IPS-18a (cell line): ENCODE results near the gene CC2D1A.

Experiments
- H3K27ac ChIP-seq: one replicate; pipeline ENCODE4 v1.5.1; 2013; ENCODE audit warnings: low read length
- H3K27me3 ChIP-seq: one replicate; pipeline ENCODE4 v1.6.1; 2013; ENCODE audit warnings: mild to moderate bottlenecking, low read length; ENCODE audit not compliant: control insufficient read depth, insufficient read depth
- H3K36me3 ChIP-seq: one replicate; pipeline ENCODE4 v1.6.1; 2013; ENCODE audit warnings: low read depth, low read length; ENCODE audit not compliant: control insufficient read depth
- H3K4me1 ChIP-seq: one replicate; pipeline ENCODE4 v1.6.1; 2013; ENCODE audit warnings: low read depth, low read length; ENCODE audit not compliant: control insufficient read depth
- H3K4me3 ChIP-seq: one replicate; pipeline ENCODE4 v1.5.1; 2013; ENCODE audit warnings: low read length
- H3K9ac ChIP-seq: one replicate; pipeline ENCODE4 v1.6.1; 2013; ENCODE audit warnings: mild to moderate bottlenecking, low read length, moderate library complexity
- H3K9me3 ChIP-seq: one replicate; pipeline ENCODE4 v1.6.1; 2013; ENCODE audit warnings: low read depth, low read length; ENCODE audit not compliant: control insufficient read depth

The CC2D1A gene

DNA sequence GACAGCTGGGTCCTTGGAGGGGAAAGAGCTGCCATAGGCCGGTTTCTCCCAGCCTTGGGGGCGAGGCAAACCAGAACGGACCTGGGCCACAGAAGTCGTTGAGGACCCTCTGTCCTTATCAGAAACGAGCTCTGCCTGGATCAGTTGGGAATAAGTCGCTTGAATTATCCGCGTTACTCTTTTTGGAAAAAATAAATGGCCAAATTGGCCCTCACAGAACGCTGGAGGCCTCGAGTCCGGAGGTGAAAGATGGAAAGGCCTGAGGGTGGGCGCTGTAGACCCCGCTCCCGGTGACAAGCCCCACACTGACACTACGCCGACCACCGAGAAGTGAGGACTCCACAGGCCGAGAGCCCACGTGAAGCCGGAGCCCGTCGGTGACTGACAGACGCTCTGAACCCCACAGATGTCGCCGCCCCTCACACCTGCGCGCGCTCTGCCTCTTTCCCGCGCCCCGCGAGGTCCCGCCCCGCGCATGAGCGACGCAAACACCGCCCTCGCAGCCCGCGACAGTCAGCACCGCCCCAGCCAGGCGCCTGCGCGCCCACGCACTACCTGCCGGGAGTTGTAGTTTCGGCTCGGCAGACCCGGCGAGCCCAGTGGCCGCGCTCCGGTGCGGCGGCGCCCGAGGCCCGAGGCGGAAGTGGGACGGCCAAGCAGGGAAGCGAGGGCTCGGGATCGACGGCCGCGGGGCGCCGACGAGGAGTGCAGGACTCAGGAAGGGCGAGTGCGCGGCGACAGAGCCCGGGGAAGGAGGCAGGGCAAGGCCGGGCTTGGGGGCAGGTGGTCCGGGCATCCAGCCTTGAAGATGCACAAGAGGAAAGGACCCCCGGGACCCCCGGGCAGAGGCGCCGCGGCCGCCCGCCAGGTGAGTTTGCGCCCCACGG lies at the start of gene CC2D1A, which contains the start of gene BRME1:
TSS of gene CC2D1A (plus strand) at position 568 of the 887 bp plus-strand sequence. CDS start at position 809, 241 bp downstream.
TSS of gene BRME1 (minus strand) at position 484 of the 887 bp plus-strand sequence. CDS start 1,225 bp downstream, outside the sequence.
- Histone ChIP-seq H3K4me1 (no peaks in the 10 kb centered on the region), H3K36me3 (peaks cover 7% of the 10 kb centered on the region), H3K4me3 (peak within 1 kb of the TSS; percentile 74), H3K27me3 (peaks cover 11% of the 10 kb centered on the region), H3K9ac (peak within 1 kb of the TSS; percentile 67), H3K27ac (no peak within 1 kb of the TSS), H3K9me3 (no peaks in the 10 kb centered on the region)

DNA sequence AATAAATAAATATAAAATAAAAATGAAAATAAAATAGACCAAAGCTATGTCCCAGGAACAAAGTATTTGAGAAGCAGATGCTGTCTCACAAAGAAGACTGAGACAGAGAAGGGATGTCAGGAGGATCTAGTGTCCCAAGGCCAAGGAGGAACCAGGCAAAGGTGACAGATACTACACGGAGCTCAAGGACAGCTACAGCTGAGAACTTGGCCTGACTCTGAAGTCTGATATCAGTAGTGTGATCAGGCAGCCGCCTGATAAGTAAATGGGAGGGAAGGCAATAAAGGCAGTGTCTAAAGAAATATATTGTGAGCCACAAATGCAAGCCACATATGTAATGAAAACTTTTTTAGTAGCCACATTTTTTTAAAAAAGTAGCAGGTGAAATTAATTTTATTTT lies 49.5 kb upstream of the CC2D1A start:
- no peak overlapping the region for H3K9ac ChIP-seq

DNA sequence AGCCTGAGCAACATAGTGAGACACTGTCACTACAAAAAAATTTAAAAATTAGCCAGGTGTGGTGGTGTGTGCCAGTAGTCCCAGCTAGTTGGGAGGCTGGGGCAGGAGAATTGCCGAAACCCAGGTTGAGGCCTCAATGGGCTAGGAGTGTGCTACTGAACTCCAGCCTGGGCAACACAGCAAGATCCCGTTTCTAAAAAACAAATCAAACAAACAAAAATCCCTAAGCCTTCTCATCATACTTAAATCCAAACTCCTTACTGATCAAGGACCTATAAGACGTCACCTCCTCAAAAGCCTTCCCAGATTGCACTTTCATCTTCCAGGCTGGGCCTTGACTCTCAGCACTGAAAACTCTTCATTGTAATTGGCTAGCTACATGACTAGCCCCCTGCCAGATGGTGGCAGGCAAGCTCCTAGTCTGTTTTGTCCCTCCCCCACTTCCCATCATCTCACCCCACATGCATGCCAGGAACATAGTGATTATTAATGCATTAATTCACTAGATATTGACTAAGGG lies 46.6 kb upstream of the CC2D1A start:
- peaks cover 24% of the 10 kb centered on the region for H3K27me3 ChIP-seq
- no peak overlapping the region for H3K9ac ChIP-seq
- H3K36me3 ChIP-seq = no peaks in the 10 kb centered on the region
- H3K27ac ChIP-seq = no peak overlapping the region
- no peaks in the 10 kb centered on the region for H3K4me1 ChIP-seq
- H3K4me3 ChIP-seq = no peak overlapping the region
- no peaks in the 10 kb centered on the region for H3K9me3 ChIP-seq

More for the DNA sequence above, 49.5 kb upstream of the CC2D1A start:
- H3K4me3 ChIP-seq = no peak overlapping the region
- no peaks in the 10 kb centered on the region for H3K4me1 ChIP-seq
- H3K9me3 ChIP-seq = no peaks in the 10 kb centered on the region
- no peak overlapping the region for H3K27ac ChIP-seq
- H3K36me3 ChIP-seq = no peaks in the 10 kb centered on the region
- peaks cover 3% of the 10 kb centered on the region for H3K27me3 ChIP-seq

DNA sequence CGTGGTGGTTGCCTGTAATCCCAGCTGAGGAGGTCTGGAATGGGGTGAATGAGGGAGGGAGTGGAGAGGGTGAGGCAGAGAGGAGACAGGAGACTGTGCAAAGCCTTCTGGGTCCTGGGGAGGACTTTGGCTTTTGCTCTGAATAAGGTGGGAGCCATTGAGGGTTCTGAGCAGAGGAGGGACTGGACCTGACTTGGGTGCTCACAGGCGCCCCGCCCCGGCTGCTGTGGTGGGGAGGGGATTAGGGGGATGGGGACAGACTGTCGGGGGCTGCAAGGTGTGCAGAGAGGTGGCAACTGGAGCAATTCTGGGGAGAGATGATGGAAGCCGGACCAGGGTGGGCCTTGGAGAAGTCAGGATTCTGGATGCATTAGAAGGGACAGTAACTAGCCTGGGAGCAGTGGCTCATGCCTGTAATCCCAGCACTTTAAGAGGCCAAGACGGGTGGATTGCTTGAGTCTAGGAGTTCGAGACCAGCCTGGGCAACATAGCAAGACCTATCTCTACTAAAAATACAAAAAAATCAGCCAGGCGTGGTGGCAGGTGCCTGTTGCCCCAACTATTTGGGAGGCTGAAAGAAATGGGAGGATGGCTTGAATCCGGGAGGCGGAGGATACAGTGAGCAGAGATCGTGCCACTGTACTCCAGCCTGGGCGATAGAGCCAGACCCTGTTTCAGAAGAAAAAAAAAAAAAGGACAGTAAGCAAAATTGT lies 45.2 kb upstream of the CC2D1A start:
- Histone ChIP-seq H3K4me1 (no peaks in the 10 kb centered on the region), H3K4me3 (no peak overlapping the region), H3K9ac (no peak overlapping the region)

DNA sequence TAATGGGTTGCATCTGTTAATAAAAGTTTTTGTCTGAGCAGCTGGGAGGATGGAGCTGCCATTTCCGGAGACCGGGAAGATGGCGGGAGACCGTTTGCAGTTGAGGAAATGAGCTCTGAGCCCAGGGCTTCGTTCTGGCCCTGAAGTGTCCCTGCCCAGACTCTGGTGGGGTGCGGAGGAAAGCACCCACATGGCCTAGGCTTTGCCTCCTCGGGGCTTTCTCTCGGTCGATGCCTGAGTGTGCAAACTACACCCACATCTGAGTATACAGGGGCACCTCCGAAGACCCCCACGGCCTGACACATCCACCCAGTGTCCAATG lies 44.6 kb upstream of the CC2D1A start:
- Histone ChIP-seq H3K27ac (no peak overlapping the region), H3K4me1 (no peaks in the 10 kb centered on the region), H3K4me3 (no peak overlapping the region), H3K27me3 (peaks cover 39% of the 10 kb centered on the region), H3K9me3 (no peaks in the 10 kb centered on the region), H3K9ac (no peak overlapping the region), H3K36me3 (no peaks in the 10 kb centered on the region)

More for the DNA sequence above, 45.2 kb upstream of the CC2D1A start:
- H3K9me3 ChIP-seq = no peaks in the 10 kb centered on the region
- H3K36me3 ChIP-seq = no peaks in the 10 kb centered on the region
- peaks cover 34% of the 10 kb centered on the region for H3K27me3 ChIP-seq
- no peak overlapping the region for H3K27ac ChIP-seq

DNA sequence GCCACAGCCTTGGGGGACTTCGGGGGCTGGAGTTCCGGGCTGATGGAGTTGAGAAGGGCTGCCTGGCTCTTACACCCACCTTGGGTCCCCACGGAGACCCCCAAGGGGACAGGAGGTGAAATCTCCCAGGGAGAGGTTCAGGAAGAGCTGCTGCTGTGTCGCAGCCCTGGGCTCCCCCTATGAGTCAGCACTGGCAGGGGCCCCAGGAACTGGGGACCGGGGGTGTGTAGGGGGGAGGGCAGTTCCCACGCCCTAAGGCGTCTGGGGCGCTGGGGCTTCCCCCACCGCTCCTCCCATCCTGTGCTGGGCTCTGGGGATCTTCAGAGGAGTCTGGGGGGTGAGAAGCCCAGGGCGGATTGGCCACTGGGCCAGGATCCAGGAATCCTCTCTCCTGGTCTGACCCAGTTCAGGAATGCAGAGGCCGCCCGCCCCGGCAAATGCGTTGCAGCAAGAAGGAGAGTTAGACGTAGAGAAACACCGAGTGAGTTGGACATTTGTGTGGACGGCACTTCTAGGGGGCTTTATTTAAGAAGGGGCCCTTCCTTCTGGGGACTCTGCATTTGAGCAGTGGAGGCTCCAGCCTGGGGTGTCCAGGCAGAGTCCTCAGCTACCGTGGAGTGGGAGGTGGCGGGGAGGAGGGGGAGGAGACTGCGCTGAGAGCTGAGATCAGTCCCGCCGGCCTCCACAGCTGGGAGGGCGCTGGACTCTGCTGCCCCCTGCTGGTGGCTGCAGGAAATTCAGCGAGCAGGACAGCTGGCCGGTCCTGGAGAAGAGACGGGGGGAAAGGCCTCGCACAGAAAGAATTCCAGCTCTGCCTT lies 44.1 kb upstream of the CC2D1A start:
- Histone ChIP-seq H3K9me3 (no peaks in the 10 kb centered on the region), H3K36me3 (no peaks in the 10 kb centered on the region), H3K9ac (no peak overlapping the region), H3K4me3 (peak overlapping the region; percentile 68), H3K4me1 (no peaks in the 10 kb centered on the region), H3K27ac (no peak overlapping the region), H3K27me3 (peaks cover 45% of the 10 kb centered on the region)

DNA sequence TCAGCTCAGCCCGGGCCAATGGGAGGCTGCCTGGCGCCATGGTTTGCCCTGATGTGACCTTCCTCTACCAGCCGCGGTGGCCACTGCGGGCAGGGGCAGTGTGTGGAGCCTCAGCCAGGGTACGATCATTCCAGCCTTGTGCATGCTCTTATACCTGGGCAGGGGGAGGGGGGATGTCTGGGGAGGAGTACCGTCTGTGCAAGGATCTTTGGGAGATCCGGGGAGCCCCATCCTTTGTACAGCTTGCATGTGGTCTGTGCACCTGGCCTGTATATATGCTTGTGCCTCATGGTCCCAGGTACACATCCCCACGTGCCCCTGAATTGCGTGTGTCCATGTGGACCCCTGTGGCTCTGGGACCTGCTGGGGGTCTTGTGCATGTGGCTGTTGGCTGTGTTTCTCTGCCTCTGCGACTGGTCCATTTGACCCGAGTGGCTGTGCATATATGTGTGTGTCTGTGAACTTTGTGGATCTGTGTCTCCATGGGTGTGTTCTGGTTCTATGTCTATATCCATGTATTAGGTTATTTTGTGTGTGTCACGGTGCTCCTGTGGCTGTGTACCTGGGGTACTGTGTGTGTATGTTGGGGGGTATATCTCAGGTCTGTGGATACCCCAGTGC lies 41.8 kb upstream of the CC2D1A start:
- Histone ChIP-seq H3K36me3 (no peaks in the 10 kb centered on the region), H3K4me1 (no peaks in the 10 kb centered on the region), H3K27ac (no peak overlapping the region), H3K4me3 (no peak overlapping the region), H3K9me3 (no peaks in the 10 kb centered on the region), H3K9ac (no peak overlapping the region), H3K27me3 (peaks cover 67% of the 10 kb centered on the region)

DNA sequence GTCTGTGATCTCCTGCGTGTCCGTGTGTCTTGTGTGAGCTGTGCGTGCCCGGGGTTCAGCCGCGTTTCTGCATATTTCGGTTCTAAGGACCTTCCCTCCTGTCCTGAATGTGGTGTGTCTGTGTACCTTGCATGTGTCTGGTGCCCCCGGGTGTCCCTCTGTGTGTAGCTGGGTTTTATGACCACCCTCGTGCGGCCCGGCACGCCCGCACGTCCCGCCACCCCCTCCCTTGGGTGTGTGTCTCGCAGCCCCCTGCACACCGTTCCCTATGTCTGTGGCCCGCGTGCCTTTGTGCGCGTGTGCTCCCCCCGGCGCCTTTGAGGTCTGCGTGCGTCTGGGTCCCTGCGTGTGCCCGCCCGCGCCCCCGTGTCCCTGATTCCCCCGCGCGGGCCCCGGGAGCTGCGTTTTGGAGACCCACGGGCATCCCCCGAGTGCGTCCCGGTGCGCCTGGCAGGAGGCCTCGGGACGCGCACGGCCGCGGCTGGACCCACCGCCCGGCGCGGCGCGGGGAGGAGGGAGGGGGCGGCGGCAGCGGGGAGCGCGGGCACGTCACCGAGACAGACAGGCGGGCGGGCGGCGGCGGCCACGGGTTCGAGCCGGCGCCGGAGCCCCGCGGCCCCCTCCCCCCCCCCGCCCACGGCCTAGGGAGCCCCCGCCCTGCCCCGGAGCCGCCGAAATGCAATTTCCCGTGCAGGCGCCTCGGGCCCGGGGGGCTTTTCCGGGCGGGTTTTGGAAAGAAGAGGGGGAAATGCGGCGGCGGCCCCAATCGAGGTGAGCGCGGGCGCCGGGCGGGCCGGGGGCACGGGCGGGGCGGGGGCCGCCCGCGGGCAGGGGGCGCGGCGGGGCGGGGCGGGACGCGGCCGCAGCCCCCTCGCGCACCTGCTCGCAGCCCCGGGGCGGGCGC lies 41.1 kb upstream of the CC2D1A start:
- H3K9me3 ChIP-seq = no peaks in the 10 kb centered on the region
- peaks cover 75% of the 10 kb centered on the region for H3K27me3 ChIP-seq
- H3K4me1 ChIP-seq = no peaks in the 10 kb centered on the region
- H3K27ac ChIP-seq = no peak overlapping the region
- H3K9ac ChIP-seq = no peak overlapping the region
- H3K36me3 ChIP-seq = no peaks in the 10 kb centered on the region
- no peak overlapping the region for H3K4me3 ChIP-seq

DNA sequence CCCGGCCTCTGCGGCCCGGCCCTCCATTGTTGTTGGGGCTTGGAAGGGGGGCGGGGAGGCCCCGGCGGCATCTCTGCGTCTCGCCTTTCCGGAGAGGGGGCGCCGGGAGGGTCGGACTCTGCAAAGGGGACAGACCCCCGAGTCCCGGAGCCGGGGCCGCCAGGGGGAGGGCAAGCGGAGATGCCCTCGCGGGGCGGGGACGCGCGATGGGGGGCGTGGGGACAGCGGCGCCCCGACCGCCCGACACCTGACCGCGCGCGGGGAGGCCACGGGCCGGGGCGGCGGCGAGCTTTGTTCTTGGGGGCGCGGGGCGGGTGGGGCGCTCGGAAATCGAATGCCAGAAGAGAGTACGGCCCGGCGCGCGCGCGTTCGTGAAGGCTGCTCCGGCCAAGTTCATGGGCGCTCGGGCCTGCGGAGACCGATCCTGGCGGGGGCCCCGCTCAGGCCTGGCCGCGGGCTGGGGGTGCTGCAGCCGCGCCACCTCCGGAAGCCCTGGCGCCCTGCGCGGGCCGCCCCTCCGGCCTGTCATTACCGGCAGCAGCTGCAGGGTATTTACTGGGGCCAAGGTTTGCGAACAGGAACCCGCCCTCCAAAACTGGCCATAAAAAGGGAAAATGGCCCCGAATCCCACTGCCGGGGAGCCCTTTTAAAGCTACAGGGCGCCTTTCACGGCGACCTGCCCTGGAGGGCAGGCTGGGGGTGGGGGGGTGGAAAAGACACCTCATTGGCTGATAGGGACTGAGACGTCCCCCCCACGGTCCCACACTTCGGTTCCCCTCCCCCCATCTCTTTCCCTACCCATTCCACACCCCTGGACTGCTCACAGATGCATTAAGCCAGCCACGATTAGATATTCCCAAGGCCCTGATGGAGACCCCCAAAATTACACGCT lies 40.2 kb upstream of the CC2D1A start:
- no peaks in the 10 kb centered on the region for H3K9me3 ChIP-seq
- peaks cover 84% of the 10 kb centered on the region for H3K27me3 ChIP-seq
- no peak overlapping the region for H3K27ac ChIP-seq
- no peaks in the 10 kb centered on the region for H3K36me3 ChIP-seq
- peak overlapping the region; percentile 33 for H3K4me3 ChIP-seq
- no peaks in the 10 kb centered on the region for H3K4me1 ChIP-seq
- H3K9ac ChIP-seq = no peak overlapping the region
